CD4-positive, alpha-beta T cell (primary cell): Measurements from ENCODE around the gene RGS18. TPM values are rescaled to one million over a fixed set of nuclear protein-coding genes. Genes with fewer than 3 reads are reported as not detected.

Experiments used
- total RNA-seq, 174 experiments: library from RNA in 2 of 174; stranded (reverse) in 2 of 174; gene quantifications; one replicate each; pipeline ENCODE4 v1.2.3 and lab custom pipeline; 2021 to 2026

RGS18 gene
- total RNA-seq, 2 experiments from 2014 or later = 0.22 to 0.95 TPM

Other genes with a start within 250 kb of the RGS18 start
- not detected for gene RGS21, start 158.5 kb downstream of the RGS18 start, total RNA-seq